ENCODE measurements around the gene PSMB7.

PSMB7 gene

GRCh38 chr9:124415102-124415851 lies at the start of gene PSMB7 (continued):
- TF ChIP-seq ZFP3 (tag by site-specific recombination; IDR thresholded peaks at IDR 0.05; ENCODE audit: low read depth), result no peak
- no peak for TF ChIP-seq ZNF223 (tag by site-specific recombination; IDR thresholded peaks at IDR 0.05)
- no peak for TF ChIP-seq GLI4 (tag by site-specific recombination; IDR thresholded peaks at IDR 0.05)
- 0 out of 2 replicates have a peak, but pooled peaks have one; percentile 42 for TF ChIP-seq ZNF76 (tag by site-specific recombination; IDR thresholded peaks at IDR 0.05; ENCODE audit: borderline replicate concordance, low read depth)
- no peak for TF ChIP-seq AEBP2 (tag by site-specific recombination; IDR thresholded peaks at IDR 0.05; ENCODE audit: borderline replicate concordance)
- peak; percentile 95 for TF ChIP-seq SETDB1 (IDR thresholded peaks at IDR 0.05; ENCODE audit: insufficient read length, low read length)
- TF ChIP-seq ZNF202 (tag by site-specific recombination; IDR thresholded peaks at IDR 0.05; ENCODE audit: borderline replicate concordance), result no peak
- TF ChIP-seq ZNF138 (tag by site-specific recombination; IDR thresholded peaks at IDR 0.05; ENCODE audit: borderline replicate concordance), result no peak
- no peak for TF ChIP-seq ZNF48 (tag by site-specific recombination; IDR thresholded peaks at IDR 0.05)
- no peak for TF ChIP-seq HOXD13 (CRISPR knock-in tag; IDR thresholded peaks at IDR 0.05; ENCODE audit: borderline replicate concordance)
- no peak for TF ChIP-seq ZNF747 (tag by site-specific recombination; IDR thresholded peaks at IDR 0.05)
- TF ChIP-seq ZFP41 (tag by site-specific recombination; IDR thresholded peaks at IDR 0.05; ENCODE audit: borderline replicate concordance), result no peak
- TF ChIP-seq, protein P1, sequence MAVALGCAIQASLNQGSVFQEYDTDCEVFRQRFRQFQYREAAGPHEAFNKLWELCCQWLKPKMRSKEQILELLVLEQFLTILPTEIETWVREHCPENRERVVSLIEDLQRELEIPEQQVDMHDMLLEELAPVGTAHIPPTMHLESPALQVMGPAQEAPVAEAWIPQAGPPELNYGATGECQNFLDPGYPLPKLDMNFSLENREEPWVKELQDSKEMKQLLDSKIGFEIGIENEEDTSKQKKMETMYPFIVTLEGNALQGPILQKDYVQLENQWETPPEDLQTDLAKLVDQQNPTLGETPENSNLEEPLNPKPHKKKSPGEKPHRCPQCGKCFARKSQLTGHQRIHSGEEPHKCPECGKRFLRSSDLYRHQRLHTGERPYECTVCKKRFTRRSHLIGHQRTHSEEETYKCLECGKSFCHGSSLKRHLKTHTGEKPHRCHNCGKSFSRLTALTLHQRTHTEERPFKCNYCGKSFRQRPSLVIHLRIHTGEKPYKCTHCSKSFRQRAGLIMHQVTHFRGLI (tag by site-specific recombination; IDR thresholded peaks at IDR 0.05), result no peak; the same call in 1 of the 2 replicates
- TF ChIP-seq, protein P2, sequence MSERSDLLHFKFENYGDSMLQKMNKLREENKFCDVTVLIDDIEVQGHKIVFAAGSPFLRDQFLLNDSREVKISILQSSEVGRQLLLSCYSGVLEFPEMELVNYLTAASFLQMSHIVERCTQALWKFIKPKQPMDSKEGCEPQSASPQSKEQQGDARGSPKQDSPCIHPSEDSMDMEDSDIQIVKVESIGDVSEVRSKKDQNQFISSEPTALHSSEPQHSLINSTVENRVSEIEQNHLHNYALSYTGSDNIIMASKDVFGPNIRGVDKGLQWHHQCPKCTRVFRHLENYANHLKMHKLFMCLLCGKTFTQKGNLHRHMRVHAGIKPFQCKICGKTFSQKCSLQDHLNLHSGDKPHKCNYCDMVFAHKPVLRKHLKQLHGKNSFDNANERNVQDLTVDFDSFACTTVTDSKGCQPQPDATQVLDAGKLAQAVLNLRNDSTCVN (tag by site-specific recombination; optimal IDR thresholded peaks at IDR 0.05), result no peak
- no peak for TF ChIP-seq SCRT1 (tag by site-specific recombination; IDR thresholded peaks at IDR 0.05; ENCODE audit: borderline replicate concordance)
- TF ChIP-seq, protein P3, sequence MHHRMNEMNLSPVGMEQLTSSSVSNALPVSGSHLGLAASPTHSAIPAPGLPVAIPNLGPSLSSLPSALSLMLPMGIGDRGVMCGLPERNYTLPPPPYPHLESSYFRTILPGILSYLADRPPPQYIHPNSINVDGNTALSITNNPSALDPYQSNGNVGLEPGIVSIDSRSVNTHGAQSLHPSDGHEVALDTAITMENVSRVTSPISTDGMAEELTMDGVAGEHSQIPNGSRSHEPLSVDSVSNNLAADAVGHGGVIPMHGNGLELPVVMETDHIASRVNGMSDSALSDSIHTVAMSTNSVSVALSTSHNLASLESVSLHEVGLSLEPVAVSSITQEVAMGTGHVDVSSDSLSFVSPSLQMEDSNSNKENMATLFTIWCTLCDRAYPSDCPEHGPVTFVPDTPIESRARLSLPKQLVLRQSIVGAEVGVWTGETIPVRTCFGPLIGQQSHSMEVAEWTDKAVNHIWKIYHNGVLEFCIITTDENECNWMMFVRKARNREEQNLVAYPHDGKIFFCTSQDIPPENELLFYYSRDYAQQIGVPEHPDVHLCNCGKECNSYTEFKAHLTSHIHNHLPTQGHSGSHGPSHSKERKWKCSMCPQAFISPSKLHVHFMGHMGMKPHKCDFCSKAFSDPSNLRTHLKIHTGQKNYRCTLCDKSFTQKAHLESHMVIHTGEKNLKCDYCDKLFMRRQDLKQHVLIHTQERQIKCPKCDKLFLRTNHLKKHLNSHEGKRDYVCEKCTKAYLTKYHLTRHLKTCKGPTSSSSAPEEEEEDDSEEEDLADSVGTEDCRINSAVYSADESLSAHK (tag by site-specific recombination; IDR thresholded peaks at IDR 0.05), result no peak
- TF ChIP-seq ZNF768 (tag by site-specific recombination; IDR thresholded peaks at IDR 0.05), result no peak
- 0 out of 2 replicates have a peak, but pooled peaks have one; percentile 27 for TF ChIP-seq EGR2 (tag by site-specific recombination; IDR thresholded peaks at IDR 0.05; ENCODE audit: low read depth)
- TF ChIP-seq, protein P4, sequence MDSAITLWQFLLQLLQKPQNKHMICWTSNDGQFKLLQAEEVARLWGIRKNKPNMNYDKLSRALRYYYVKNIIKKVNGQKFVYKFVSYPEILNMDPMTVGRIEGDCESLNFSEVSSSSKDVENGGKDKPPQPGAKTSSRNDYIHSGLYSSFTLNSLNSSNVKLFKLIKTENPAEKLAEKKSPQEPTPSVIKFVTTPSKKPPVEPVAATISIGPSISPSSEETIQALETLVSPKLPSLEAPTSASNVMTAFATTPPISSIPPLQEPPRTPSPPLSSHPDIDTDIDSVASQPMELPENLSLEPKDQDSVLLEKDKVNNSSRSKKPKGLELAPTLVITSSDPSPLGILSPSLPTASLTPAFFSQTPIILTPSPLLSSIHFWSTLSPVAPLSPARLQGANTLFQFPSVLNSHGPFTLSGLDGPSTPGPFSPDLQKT (IDR thresholded peaks at IDR 0.05; ENCODE audit: borderline replicate concordance, low read depth, low read length), result no peak
- TF ChIP-seq REPIN1 (tag by site-specific recombination; IDR thresholded peaks at IDR 0.05; ENCODE audit: low read depth), result no peak
- TF ChIP-seq MYNN (tag by site-specific recombination; IDR thresholded peaks at IDR 0.05; ENCODE audit: borderline replicate concordance), result no peak
- peak; percentile 63 for TF ChIP-seq ZEB2 (tag by site-specific recombination; IDR thresholded peaks at IDR 0.05)
- TF ChIP-seq ZNF596 (tag by site-specific recombination; IDR thresholded peaks at IDR 0.05), result no peak
- peak; percentile 60 for TF ChIP-seq KLF8 (tag by site-specific recombination; IDR thresholded peaks at IDR 0.05)
- no peak for TF ChIP-seq ZSCAN30 (tag by site-specific recombination; IDR thresholded peaks at IDR 0.05)

All from HEK293 (cell line).